OCI-LY3 (cell line): ENCODE data around the gene RNF2.

Experiments
- CTCF ChIP-seq: fragments of 200-600, 300-600 bp; sonication (generic); IDR thresholded peaks from 2 replicates; pipeline ENCODE4 v1.5.1; 2014; ENCODE audit warnings: antibody characterized with exemption, low read length, low read depth
- EZH2phosphoT487 ChIP-seq: fragments of 200-600 bp; shearing (Covaris generic); IDR thresholded peaks from 2 replicates; pipeline ENCODE4 v1.6.1; 2018; ENCODE audit warnings: antibody characterized with exemption, mixed run types, low read depth

DNA sequence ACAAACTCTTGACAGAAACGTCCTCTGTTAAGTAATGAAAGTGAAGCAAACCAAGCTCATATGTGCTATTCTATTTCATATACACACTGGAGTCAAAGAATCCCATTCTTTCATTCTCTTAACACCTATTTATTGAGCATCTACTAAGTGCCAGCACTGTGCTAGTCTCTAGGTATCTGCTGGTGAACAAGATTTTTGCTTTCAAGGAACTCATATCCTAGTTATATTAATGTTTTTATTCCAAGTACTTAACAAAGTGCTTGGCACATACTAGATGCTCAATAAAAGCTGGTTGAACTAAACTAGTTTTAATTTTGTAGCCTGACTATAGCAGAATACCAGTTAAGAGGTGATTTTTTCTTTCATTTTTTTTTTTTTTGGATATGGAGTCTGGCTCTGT is 3.6 kb upstream of the RNF2 start:
- TF ChIP-seq CTCF: no peak
- TF ChIP-seq EZH2phosphoT487: no peak
